ENCODE measurements around the gene PGAM2.

The PGAM2 gene

GRCh38 chr7:44058759-44059218, 6.6 kb downstream of the PGAM2 start:
- Histone ChIP-seq H3K4me3 (replicated peaks; ENCODE audit: low read depth, low read length) (no peak overlapping the region), H3K27me3 (replicated peaks; ENCODE audit: control insufficient read depth, insufficient read depth, low read length) (no peaks in the 10 kb centered on the region), H3K36me3 (ENCODE audit: control insufficient read depth, insufficient read depth, low read length) (peaks cover 50% of the 10 kb centered on the region)
- TF ChIP-seq CTCF (IDR thresholded peaks at IDR 0.05; ENCODE audit: insufficient read depth, low read length, poor library complexity, severe bottlenecking), result no peak
- DNase-seq (ENCODE audit: extremely low read depth, insufficient read length), result no peak

GRCh38 chr7:44057849-44058758, 7.3 kb downstream of the PGAM2 start:
- no peak for DNase-seq (ENCODE audit: extremely low read depth, insufficient read length)
- H3K36me3 ChIP-seq (ENCODE audit: control insufficient read depth, insufficient read depth, low read length), result peaks cover 50% of the 10 kb centered on the region
- TF ChIP-seq CTCF (IDR thresholded peaks at IDR 0.05; ENCODE audit: insufficient read depth, low read length, poor library complexity, severe bottlenecking), result peak; percentile 21
- no peak overlapping the region for H3K4me3 ChIP-seq (replicated peaks; ENCODE audit: low read depth, low read length)
- no peaks in the 10 kb centered on the region for H3K27me3 ChIP-seq (replicated peaks; ENCODE audit: control insufficient read depth, insufficient read depth, low read length)

DNA sequence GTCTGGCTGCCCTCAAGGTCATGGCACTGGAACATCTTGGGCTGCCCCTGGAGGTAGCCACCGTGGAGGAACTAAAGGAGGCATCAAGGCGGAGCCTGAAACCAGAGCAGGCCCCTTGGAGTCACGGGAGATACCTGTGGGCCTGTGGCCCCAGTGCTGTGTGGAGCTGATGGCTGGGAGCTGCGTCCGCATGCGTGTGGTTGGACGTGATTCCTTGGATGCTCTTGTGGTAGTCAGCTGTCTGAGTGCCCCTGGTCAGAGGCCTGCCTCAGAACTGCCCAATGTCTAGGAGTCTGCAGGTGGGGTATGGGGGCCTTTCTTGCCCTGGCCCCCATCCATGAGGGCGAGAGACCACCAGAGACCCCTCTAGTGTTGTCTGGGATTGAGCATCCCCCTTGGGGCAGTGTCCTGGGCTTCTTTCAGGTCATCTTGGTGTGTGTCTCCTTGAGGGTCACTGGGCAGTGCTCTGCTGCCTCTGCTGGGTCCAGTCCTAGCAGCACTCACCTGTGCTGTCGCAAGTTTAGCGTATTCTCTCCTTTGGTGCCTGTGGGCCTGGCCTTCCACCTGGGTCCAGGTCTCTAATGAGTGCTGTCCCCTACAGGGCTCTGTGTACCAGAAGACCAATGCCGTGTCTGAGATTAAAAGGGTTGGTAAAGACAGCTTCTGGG, 8.1 kb downstream of the PGAM2 start:
- Histone ChIP-seq H3K36me3 (ENCODE audit: control insufficient read depth, insufficient read depth, low read length) (peaks cover 54% of the 10 kb centered on the region), H3K27me3 (replicated peaks; ENCODE audit: control insufficient read depth, insufficient read depth, low read length) (no peaks in the 10 kb centered on the region), H3K4me3 (replicated peaks; ENCODE audit: low read depth, low read length) (no peak overlapping the region)
- no peak for TF ChIP-seq CTCF (IDR thresholded peaks at IDR 0.05; ENCODE audit: insufficient read depth, low read length, poor library complexity, severe bottlenecking)
- DNase-seq (ENCODE audit: extremely low read depth, insufficient read length), result no peak

- no peak for DNase-seq (ENCODE audit: extremely low read depth, insufficient read length)
- H3K4me3 ChIP-seq (replicated peaks; ENCODE audit: low read depth, low read length), result no peak overlapping the region
- H3K36me3 ChIP-seq (ENCODE audit: control insufficient read depth, insufficient read depth, low read length), result peaks cover 55% of the 10 kb centered on the region
- H3K27me3 ChIP-seq (replicated peaks; ENCODE audit: control insufficient read depth, insufficient read depth, low read length), result no peaks in the 10 kb centered on the region
- no peak for TF ChIP-seq CTCF (IDR thresholded peaks at IDR 0.05; ENCODE audit: insufficient read depth, low read length, poor library complexity, severe bottlenecking)
These were observed 8.7 kb downstream of the PGAM2 start for GRCh38 chr7:44056681-44057080.

GRCh38 chr7:44052771-44053365, 12.5 kb downstream of the PGAM2 start:
- peaks cover 41% of the 10 kb centered on the region for H3K36me3 ChIP-seq (ENCODE audit: control insufficient read depth, insufficient read depth, low read length)

More at GRCh38 chr7:44052771-44053365, 12.5 kb downstream of the PGAM2 start:
- Histone ChIP-seq H3K4me3 (replicated peaks; ENCODE audit: low read depth, low read length) (no peak overlapping the region), H3K27me3 (replicated peaks; ENCODE audit: control insufficient read depth, insufficient read depth, low read length) (no peaks in the 10 kb centered on the region)
- TF ChIP-seq CTCF (IDR thresholded peaks at IDR 0.05; ENCODE audit: insufficient read depth, low read length, poor library complexity, severe bottlenecking), result no peak
- no peak for DNase-seq (ENCODE audit: extremely low read depth, insufficient read length)
